Thyroid gland (tissue), 4 donors: ENCODE data around the gene SLC6A3. TPM values are rescaled to one million over a fixed set of nuclear protein-coding genes. Genes with fewer than 3 reads are reported as not detected.
A peak's percentile ranks its signal among the peaks of the same experiment; 100 is the strongest.

ENCODE experiments used
- DNase-seq, 2 donors: peaks; one replicate each; pipeline ENCODE4 v3.0.0-alpha.2; 2019
- H3K27ac ChIP-seq, 3 donors: fragments of 200-600 bp; sonication (generic); 1 replicate in 2 of 3; 2 replicates in 1 of 3; pipeline ENCODE4 v1.5.1; 2016 to 2019; ENCODE audit warnings: mild to moderate bottlenecking in 1 of 3, moderate library complexity in 1 of 3
- H3K27me3 ChIP-seq: fragments of 200-600 bp; sonication (generic); one replicate; pipeline ENCODE4 v1.5.1; 2019
- H3K36me3 ChIP-seq, 2 donors: fragments of 200-600 bp; sonication (generic); one replicate each; pipeline ENCODE4 v1.5.1; 2016 to 2019
- H3K4me1 ChIP-seq, 2 donors: fragments of 200-600 bp; sonication (generic); one replicate each; pipeline ENCODE4 v1.5.1; 2017 to 2019
- H3K4me3 ChIP-seq, 3 donors: fragments of 200-600 bp; sonication (generic); replicated peaks in 1 of 3; 1 replicate in 2 of 3; 2 replicates in 1 of 3; pipeline ENCODE4 v1.5.1; 2016; ENCODE audit warnings: mild to moderate bottlenecking in 1 of 3
- H3K9me3 ChIP-seq: fragments of 200-600 bp; sonication (generic); one replicate; pipeline ENCODE4 v1.5.1; 2017
- POLR2A ChIP-seq, 2 donors: fragments of 450-650 bp; IDR thresholded peaks; one replicate each; pipeline ENCODE4 v1.6.1; 2017; ENCODE audit warnings: antibody characterized with exemption in 2 of 2, mild to moderate bottlenecking in 2 of 2, moderate library complexity in 1 of 2
- WGBS, 2 donors: methylation state at CpG; one replicate each; pipeline ENCODE4 v1.1.5; 2017; 5-methylcytosine and 5-hydroxymethylcytosine counted together
- intact Hi-C: fragments of 100-400 bp; cut with DNase I; formaldehyde crosslinking; loops from one replicate; pipeline ENCODE4 v1.15.1; 2023
- total RNA-seq, 4 donors: library from RNA; depleted of rRNA; stranded (reverse); fragments of >200 nt; gene quantifications; one replicate each; pipeline ENCODE4 v1.2.3, GENCODE V29; 2016
- TF ChIP-seq, protein P1 (sequence below), 6 experiments: fragments of 200-600 bp in 3 of 6; fragments of 450-650 bp in 3 of 6; sonication (generic) in 3 of 6; IDR thresholded peaks; one replicate each; pipeline ENCODE4 v1.5.1; 2016 to 2019; ENCODE audit warnings: antibody characterized with exemption in 6 of 6, mild to moderate bottlenecking in 2 of 6, inconsistent platforms in 1 of 6, moderate library complexity in 1 of 6

The SLC6A3 gene
- total RNA-seq, 4 donors from 2014 or later = 0.54 to 0.67 (median 0.54) TPM; not detected in 1

DNA sequence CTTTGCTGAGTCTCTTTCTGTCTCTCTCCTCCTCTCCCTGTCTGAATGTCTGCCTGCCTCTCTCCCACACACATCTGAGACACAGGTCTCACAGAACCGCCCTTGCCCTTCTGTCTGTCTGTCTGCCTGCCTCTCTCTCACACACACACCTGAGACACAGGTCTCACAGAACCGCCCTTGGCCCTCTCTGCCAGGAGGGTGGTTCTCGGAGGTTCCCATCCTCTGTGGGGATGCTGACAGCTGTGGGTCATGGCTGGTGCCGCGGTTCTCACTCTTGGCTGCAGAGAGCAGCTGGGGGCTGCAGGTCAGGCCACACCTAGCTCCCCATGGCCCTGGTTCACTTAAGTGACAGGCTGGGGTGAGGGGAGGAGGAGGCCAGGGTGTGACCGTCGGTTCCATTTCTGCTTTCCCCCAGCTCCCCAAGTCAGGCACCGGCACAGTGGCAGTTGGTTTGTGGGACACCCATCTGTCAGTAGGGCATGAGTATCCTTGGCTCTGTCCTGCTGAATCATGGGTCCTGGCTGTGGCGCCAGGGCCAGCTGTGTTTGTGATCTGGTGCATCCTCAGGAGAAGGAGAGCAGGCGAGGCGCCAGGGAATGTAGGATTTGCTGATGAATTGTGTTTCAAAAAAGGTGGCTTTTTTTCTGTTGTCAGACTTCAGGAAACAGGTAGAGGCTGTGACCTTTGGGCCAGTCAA lies 58.0 kb downstream of the SLC6A3 start:
- H3K4me1 ChIP-seq = peaks cover 4 to 14% of the 10 kb centered on the region in 2 donors
- intact Hi-C loops = no loop called here
- H3K4me3 ChIP-seq = no peak overlapping the region
- H3K36me3 ChIP-seq = no peaks in the 10 kb centered on the region
- peak overlapping the region; percentile 31 to 98 (median 90) for H3K27ac ChIP-seq
- peak in 1 of 2 donors; percentile 28 for DNase-seq
- H3K9me3 ChIP-seq = no peaks in the 10 kb centered on the region
- WGBS, 2 donors = 72 to 78% methylated on average over 6 to 11 of the region's 11 CpGs
- H3K27me3 ChIP-seq = no peaks in the 10 kb centered on the region
- TF ChIP-seq POLR2A (IDR thresholded peaks at IDR 0.05) = no peak
- TF ChIP-seq, protein P1, sequence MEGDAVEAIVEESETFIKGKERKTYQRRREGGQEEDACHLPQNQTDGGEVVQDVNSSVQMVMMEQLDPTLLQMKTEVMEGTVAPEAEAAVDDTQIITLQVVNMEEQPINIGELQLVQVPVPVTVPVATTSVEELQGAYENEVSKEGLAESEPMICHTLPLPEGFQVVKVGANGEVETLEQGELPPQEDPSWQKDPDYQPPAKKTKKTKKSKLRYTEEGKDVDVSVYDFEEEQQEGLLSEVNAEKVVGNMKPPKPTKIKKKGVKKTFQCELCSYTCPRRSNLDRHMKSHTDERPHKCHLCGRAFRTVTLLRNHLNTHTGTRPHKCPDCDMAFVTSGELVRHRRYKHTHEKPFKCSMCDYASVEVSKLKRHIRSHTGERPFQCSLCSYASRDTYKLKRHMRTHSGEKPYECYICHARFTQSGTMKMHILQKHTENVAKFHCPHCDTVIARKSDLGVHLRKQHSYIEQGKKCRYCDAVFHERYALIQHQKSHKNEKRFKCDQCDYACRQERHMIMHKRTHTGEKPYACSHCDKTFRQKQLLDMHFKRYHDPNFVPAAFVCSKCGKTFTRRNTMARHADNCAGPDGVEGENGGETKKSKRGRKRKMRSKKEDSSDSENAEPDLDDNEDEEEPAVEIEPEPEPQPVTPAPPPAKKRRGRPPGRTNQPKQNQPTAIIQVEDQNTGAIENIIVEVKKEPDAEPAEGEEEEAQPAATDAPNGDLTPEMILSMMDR (IDR thresholded peaks at IDR 0.05) = no peak

- TF ChIP-seq POLR2A (IDR thresholded peaks at IDR 0.05) = peak in 1 of 2 donors; percentile 66
- TF ChIP-seq, protein P1 (IDR thresholded peaks at IDR 0.05) = no peak
- H3K27me3 ChIP-seq = no peaks in the 10 kb centered on the region
These were observed 58.9 kb downstream of the SLC6A3 start for GRCh38 chr5:1386274-1386717.

GRCh38 chr5:1385395-1386273 lies 59.6 kb downstream of the SLC6A3 start:
- Histone ChIP-seq H3K4me3 (peak overlapping the region; percentile 28 to 57 (median 44)), H3K27me3 (no peaks in the 10 kb centered on the region), H3K36me3 (no peaks in the 10 kb centered on the region), H3K4me1 (peaks cover 4 to 17% of the 10 kb centered on the region in 2 donors), H3K27ac (peak overlapping the region; percentile 85 to 98 (median 90)), H3K9me3 (no peaks in the 10 kb centered on the region)
- intact Hi-C loops = no loop called here
- peak; percentile 96 to 97 for DNase-seq
- WGBS, 2 donors = 40 to 49% methylated on average over 14 to 15 of the region's 48 CpGs
- TF ChIP-seq, protein P1 (IDR thresholded peaks at IDR 0.05) = peak in 1 of 6 experiments; percentile 13
- TF ChIP-seq POLR2A (IDR thresholded peaks at IDR 0.05) = peak; percentile 17 to 96

More at GRCh38 chr5:1386274-1386717, 58.9 kb downstream of the SLC6A3 start:
- Histone ChIP-seq H3K27ac (peak overlapping the region; percentile 85 to 98 (median 90)), H3K9me3 (no peaks in the 10 kb centered on the region), H3K4me1 (peaks cover 4 to 14% of the 10 kb centered on the region in 2 donors), H3K4me3 (peak overlapping the region; percentile 28 to 57 (median 44)), H3K36me3 (no peaks in the 10 kb centered on the region)
- 1 to 2% methylated on average over 25 to 34 of the region's 36 CpGs for WGBS, 2 donors
- intact Hi-C loops = no loop called here
- peak; percentile 93 to 96 for DNase-seq

DNA sequence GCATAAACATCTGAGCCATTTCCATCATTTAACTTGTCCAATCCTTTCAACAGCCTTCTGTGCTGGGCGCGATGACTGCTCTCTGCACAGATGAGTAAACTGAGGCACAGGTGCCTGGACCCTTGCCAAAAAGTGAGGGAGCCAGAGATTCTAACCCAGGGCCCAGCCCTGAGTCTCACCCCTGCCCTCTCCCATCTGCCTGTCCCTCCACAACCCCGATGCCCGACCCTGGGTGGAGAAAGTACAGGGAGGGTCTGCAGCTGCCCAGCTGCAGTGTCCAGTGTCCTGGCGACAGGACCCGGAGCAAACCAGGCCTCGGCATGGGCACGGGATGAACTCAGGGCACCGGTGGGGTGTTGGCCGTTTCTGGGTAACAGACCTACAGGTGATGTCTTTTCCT lies 60.7 kb downstream of the SLC6A3 start:
- H3K9me3 ChIP-seq = no peaks in the 10 kb centered on the region
- intact Hi-C loops = loop anchor here (5.0 kb wide), 1 partner anchor 37 kb away; the partner anchor contains the start of gene CLPTM1L
- TF ChIP-seq, protein P1 (IDR thresholded peaks at IDR 0.05) = no peak
- TF ChIP-seq POLR2A (IDR thresholded peaks at IDR 0.05) = no peak

More for the DNA sequence above, 60.7 kb downstream of the SLC6A3 start:
- WGBS, 2 donors = 79 to 86% methylated on average over 10 of the region's 10 CpGs
- Histone ChIP-seq H3K4me1 (peaks cover 4 to 22% of the 10 kb centered on the region in 2 donors), H3K27ac (no peak overlapping the region), H3K36me3 (no peaks in the 10 kb centered on the region), H3K4me3 (no peak overlapping the region), H3K27me3 (no peaks in the 10 kb centered on the region)
- no peak for DNase-seq
